Activated T-helper 1 cell treated with anti-CD3 and anti-CD28 coated beads, Interleukin-2, amount 50 U/mL, for 16 hours (primary cell): Measurements from ENCODE around the gene LPAR4.
"Not testable (repeated sequence)": the region's sequence is repeated elsewhere in the genome, so short reads cannot be mapped to it uniquely, and the experiment has no call there.

Experiments
- DNase-seq, 2 donors: peaks; one replicate each; pipeline ENCODE4 v3.0.0-alpha.2; 2020; ENCODE audit warnings: low read depth in 1 of 2, low spot score in 1 of 2

The LPAR4 gene, protein sequence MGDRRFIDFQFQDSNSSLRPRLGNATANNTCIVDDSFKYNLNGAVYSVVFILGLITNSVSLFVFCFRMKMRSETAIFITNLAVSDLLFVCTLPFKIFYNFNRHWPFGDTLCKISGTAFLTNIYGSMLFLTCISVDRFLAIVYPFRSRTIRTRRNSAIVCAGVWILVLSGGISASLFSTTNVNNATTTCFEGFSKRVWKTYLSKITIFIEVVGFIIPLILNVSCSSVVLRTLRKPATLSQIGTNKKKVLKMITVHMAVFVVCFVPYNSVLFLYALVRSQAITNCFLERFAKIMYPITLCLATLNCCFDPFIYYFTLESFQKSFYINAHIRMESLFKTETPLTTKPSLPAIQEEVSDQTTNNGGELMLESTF

DNA sequence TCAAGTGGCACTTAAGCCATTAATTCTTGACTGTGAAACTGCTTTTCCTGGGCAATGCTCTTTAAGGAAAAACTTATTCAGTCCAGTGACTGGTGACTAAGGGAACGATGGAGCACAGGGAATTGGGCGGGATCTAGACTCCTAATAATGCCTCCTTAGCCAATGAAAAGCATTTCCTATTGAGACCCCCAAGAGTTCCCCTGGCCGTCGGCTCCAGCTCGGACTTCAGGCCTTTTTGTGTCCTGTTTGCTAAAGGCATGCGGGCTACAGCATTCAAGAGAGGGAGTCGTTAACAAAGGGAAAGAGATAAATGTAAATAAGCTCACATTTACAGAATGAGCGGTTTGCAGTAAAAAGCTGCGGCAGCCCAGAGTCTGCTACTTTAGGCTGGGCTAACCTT lies at the start of gene LPAR4:
Gene LPAR4 (plus strand): TSS at position 232 of the 400 bp plus-strand sequence. CDS start 7,150 bp downstream, outside the sequence.
- no peak for DNase-seq

DNA sequence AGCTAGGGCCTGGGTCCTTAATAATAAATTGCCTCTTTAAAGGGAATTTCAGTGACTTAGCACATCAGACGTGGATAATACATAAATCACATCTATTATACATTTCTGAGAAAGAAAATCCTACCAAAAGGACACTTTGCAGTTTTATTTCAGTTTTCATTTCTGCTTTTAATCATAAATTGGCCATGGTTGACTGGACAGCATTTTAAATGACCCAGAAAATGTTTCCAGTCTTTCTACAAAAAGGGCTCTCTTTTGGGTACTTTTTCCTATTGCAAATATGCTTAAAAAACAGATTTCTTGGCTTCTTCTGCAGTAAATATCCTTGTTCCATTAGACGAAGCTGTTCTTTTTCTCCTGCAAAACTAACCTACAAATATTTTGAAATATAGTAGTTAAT lies 41.4 kb upstream of the LPAR4 start:
- DNase-seq: no peak

DNA sequence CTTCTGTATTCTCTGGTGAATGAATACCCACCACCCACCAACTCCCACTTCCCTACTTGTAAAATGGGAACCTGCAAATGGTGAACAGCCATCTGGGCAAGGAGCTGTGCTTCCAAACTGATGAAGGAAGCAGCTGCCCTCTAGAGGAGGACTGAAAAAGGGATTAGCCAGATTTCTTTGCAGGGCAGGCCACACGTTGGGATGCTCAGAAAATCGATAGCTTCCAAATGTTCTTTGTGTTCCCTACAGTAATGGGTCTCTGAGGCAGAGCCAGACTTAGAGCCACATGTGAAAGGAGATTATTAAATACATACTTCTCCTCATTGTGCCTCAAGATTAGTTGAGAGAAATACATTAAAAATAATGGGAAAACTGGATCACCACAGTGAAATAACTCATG lies 39.3 kb upstream of the LPAR4 start:
- no peak for DNase-seq

DNA sequence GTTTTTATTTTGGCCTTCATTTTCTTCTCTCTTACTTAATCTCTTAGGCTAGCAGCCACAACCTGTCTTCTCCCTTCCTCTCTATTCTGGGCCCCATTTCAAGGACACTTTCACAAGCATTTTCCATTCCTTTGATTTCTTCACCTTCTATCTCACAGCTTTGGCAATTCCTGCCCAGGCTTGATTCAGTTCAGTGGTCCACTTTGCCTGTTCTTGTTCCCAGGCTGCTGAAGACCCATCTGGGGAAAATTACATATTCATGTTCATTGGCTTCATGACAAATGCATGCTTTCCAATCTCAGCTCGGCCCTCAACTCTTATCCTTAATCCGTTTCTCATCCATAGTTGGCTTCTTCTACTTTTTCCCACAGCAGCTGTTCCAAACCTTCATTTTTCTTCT lies 38.7 kb upstream of the LPAR4 start:
- no peak for DNase-seq

DNA sequence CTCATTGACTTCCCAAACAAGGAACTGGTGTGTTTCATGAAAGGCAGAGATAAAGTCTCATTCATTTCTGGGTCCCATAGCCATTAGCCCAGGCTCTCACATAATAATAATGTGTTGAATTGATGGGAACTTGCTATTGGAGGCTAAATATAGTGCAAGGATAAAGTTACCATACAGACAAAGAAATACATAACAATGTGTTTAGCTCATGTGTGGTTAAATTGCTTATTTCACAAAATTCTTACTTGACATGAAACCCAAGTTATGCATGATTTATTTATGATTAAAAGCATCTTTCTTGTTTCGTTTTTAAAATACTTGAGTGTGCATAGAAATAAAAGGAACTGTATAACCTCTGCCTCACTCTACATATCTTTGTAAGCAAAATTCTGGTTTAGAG lies 37.3 kb upstream of the LPAR4 start:
- DNase-seq: no peak

DNA sequence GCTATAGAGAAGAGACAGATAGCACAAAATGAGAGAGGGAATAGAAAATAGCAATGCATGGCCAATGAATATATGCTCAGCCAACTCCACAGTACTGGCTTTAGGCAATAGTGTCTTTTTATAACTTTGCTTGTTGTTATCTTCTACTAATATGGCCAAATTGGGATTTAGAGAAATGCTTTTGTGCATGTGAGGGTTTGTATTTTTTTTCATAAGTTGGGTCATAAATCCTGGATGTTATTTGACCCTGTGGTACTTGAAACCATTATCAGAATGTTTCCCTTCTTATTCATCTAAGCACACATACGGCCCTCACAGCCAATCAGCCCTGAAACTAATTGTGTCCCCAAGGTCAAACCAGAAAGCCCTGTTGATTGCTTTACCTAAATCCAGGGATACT lies 35.2 kb upstream of the LPAR4 start:
- DNase-seq: no peak

DNA sequence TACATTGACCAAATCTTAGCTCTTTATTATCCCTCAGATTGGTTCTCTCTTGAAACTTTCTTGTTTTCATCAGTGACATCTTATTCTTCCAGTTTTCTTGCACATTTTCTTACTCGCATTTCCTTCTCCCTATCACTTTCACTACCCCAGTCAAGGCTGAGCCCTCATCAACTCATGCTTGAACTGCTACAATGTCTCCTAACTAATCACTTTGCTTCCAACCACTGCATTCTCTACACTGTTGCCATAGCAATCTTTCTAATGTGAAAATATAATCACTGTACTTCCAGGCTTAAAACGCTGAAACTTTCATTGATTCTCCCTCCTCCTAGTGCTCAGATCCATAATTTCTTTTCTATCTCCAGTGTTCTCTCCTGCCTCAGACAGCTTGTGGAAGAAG lies 22.2 kb upstream of the LPAR4 start:
- DNase-seq: no peak

DNA sequence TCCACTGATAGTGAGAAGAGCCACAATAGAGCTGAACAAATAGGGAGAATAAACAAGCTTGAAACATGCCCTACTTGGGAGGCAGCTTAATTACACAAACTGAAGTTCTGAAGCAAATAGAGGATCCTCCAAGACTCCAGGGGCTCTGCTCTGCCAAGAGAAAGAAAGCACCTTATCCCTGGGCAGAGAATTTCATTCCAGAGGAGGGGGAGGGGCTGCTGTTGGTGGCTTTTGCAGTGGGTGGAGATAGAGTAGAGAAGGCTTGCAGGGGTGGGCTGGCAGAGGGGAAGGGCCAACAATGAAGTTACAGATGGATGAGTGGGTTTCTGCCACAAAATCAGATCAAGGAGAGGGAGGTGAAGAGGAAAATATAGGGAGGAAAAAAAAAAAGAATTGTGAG lies 1.0 kb upstream of the LPAR4 start:
- DNase-seq: no peak

DNA sequence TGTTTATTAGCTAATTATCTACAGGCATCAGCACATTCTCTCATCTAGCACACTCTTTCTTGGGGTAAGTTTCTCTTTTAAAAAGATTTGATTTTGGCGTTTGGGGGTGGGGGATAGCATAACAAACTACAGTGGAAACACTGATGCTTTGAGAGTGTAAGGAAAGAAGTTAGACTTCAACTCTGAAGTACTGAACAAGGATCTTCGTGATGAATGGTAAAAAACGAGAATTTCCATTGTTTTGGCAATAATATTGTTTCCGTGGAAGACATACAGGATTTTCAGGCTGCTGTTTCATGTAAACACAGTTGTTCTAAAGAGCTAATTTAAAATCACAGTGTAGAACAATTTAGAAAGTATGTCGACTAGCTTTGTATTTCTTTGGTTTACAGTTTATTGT lies 451 bp downstream of the LPAR4 start:
- no peak for DNase-seq

DNA sequence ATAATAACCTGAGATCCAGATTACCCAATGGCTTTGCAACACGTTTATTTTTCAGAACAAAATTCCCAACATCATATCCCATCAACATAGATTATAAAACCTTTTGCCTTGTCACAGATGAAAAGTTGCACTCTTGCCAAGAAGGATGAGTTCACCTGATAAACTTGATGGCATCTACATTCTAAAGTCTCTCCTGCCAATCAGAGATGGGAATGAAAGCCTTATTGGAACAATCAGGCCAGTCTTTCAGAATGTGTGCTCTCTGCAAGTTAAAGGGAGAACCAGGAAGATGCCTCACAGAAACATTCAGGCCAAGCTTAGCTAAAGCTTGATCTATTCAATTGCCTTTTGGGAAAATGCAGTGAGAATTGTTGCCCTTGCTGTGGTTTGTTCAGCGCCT lies 1.3 kb downstream of the LPAR4 start:
- DNase-seq: no peak

DNA sequence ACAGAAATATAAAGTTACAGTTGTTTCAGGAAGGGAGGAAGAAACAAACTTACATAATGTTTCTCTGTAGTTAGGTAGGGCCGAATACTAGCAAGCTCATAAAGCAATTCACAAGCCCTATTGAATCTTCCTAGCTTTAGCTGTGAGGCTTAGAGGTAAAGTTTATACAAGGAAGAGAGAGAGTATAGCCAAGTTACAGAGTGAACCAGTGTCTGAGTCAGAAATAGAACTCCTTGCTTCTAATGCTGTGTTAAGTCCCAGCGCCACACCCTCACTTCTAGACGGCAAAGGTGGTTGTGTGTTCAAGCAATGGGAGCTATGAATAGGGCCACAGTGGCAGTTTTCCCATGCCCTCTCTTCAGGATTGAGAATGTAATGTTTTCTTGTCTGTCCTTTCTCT lies 6.1 kb downstream of the LPAR4 start:
- no peak for DNase-seq

DNA sequence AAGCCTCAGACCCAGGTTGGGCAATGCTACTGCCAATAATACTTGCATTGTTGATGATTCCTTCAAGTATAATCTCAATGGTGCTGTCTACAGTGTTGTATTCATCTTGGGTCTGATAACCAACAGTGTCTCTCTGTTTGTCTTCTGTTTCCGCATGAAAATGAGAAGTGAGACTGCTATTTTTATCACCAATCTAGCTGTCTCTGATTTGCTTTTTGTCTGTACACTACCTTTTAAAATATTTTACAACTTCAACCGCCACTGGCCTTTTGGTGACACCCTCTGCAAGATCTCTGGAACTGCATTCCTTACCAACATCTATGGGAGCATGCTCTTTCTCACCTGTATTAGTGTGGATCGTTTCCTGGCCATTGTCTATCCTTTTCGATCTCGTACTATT lies 7.4 kb downstream of the LPAR4 start:
- no peak for DNase-seq

DNA sequence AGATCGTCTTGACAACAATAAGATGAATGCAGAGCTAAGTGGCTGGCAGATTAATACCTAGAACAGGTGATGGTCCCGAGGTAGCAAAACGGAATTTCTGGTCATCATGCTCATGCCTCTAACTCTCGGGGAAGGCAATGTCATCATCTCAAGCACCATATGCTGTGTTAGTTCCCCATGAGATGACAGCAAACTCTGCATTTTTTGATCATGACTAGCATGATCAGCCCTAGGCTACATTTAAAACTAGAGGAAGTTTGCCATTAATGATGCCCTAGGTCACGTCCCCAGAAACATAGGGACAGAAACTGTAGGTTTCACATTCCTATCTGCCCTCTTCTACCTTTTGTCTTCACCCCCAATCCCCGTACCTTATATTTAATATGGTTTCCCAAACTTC lies 11.6 kb downstream of the LPAR4 start:
- DNase-seq: no peak

DNA sequence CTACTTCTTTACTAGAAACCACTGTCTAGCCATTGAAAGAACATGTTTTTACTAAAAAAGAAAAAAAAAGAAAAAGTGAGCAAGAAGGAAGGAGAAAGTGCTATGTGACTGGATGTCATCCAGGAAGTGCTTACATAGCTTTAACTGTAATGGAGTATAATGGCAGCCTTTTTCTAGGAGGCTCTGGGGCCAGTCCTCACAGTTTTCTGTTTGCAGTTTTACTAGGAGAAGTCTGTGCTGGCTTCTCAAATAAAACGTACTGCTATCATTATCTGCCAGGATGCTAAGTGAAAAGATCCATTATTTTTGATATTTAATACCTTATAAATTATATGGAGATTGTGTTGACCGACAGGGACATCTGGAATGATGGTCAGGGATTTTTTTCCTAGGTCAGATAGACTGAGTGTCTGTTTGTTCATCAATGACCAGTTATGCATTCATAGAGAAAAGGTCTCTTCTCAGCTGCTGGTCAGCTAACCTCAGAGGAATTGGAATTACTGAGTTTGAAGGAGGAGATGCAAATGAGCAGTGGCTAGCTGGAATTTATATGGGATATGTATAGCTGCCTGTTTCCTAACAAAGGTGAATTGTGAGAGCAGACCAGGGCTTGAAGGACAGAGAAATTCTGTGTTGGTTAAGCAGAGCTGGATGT lies 21.7 kb downstream of the LPAR4 start:
- DNase-seq: no peak

DNA sequence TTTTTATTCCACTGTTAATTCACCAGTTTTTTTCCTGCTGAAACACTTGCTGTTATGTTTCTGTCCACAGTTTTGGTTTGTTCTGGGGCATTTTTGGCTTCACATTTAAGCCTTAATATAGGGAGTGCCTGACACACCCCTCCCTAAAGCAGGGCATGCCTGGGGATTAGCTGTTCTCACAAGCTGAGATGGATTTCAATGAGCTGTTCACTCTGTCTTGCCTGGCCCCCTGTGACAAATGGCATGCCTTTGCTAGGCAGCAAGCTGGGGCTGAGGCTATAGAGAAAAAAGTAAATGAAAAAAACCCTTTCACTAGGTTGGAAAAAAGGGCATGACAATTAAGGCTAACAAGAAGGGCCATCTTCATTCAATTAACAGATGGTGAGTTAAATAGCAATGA lies 22.4 kb downstream of the LPAR4 start:
- DNase-seq: no peak

DNA sequence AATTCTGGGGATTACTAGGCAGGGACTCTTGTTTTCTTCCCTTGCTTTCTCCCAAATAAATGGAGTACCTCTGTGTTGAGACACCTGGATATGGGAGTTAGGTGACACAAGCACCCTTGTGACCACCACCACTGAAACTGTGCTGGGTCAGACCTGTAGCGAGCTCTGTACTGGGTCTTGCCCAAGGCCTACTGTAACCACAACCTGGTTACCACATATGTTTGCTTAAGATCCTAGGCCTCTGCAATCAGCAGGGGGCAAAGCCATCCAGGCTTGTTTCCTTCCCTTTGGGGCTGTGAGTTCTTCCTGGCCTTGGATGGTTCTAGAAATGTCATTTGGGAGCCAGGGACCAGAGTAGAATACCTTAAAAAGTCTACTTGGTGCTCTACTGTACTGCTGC lies 49.4 kb downstream of the LPAR4 start:
- no peak for DNase-seq

DNA sequence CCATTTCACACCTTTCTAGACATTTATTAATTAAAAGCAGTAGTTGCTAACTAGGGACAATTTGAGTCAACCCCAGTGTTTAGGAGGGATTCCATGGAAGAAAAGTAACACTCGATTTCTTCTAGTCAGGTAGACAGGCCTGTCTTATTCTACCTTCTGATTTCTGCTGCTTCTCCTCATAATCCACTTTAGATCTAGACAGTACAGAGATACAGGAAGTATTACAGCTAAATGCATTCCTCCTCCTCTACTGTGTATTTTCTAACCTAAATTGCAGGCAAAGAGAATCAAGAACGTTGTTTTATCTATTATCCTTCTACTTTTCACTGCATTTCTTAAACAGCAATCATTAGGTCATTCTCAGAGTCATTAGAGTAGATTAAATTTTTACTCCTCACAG lies 52.6 kb downstream of the LPAR4 start:
- no peak for DNase-seq

DNA sequence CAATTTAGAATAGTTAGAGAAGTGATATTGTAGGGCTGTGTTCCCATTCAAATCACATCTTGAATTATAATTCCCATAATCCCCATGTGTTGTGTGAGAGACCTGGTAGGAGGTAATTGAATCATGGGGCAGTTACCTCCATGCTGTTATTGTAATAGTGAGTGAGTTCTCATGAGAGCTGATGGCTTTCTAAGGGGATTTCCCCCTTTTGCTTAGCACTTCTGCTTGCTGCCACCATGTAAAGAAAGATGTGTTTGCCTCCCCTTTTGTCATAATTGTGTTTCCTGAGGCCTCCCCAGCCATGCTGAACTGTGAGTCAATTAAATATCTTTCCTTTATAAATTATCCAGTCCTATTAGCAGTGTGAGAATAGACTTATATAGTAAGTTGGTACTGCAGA lies 53.2 kb downstream of the LPAR4 start:
- DNase-seq: no peak

DNA sequence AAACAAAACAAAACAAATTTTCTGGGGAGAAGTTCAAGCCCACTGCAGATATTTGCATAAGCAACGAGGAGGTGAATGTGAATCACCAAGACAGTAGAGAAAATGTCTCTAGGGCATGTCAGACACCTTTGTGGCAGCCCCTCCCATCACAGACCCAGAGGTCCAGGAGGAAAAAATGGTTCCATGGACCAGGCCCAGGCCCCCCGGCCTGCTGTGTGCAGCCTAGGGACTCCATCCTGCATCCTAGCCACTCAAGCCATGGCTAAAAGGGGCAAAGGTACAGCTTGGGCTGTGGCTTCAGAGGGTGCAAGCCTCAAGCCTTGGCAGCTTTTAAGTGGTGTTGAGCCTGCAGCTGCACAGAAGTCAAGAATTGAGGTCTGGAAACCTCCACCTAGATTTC lies 54.0 kb downstream of the LPAR4 start:
- no peak for DNase-seq

DNA sequence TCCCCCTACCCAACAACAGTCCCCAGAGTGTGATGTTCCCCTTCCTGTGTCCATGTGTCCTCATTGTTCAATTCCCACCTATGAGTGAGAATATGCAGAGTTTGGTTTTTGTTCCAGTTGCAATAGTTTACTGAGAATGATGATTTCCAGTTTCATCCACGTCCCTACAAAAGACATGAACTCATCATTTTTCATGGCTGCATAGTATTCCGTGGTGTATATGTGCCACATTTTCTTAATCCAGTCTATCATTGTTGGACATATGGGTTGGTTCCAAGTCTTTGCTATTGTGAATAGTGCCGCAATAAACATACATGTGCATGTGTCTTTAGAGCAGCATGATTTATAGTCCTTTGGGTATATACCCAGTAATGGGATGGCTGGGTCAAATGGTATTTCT lies 55.0 kb downstream of the LPAR4 start:
- DNase-seq: not testable (repeated sequence)
